ENCODE data around the gene ADAP1. TPM values are rescaled to one million over a fixed set of nuclear protein-coding genes. Genes with fewer than 3 reads are reported as not detected.

The ADAP1 gene
- total RNA-seq, 1 experiment from 2014 or later = 6.2 TPM

DNA sequence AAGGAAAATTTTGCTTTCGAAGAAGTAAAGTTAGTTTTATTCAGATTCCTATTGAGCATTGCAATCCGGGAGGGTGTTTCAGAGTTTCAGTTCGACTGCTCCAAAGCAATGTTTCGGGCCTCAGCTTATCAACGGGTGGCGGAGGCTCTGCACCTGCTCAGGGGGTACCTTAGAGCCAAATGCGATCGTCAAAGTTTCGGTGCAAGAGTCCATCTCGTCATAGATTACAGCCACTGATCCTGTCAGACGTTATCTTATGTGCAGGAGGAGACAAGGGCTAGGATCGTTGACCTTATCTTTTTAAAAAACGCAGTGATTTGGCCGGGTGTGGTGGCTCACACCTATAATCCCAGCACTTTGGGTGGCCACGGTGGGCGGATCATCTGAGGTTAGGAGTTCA is 24.7 kb upstream of the ADAP1 start:
- no peak overlapping the region for H3K27ac Mint-ChIP-seq

More for the DNA sequence above, 24.7 kb upstream of the ADAP1 start:
- Histone ChIP-seq H3K9me3 (ENCODE audit: control insufficient read depth, low read depth, low read length) (no peaks in the 10 kb centered on the region), H3K79me1 (ENCODE audit: insufficient read depth, low read depth, low read length, poor library complexity, severe bottlenecking) (no peaks in the 10 kb centered on the region), H4K20me1 (ENCODE audit: control insufficient read depth, insufficient read depth, insufficient read length) (no peaks in the 10 kb centered on the region), H2BK120ac (ENCODE audit: low read depth, low read length, poor library complexity, severe bottlenecking) (no peak overlapping the region), H3K27me3 (ENCODE audit: insufficient read depth, low read length) (no peaks in the 10 kb centered on the region), H4K8ac (replicated peaks; ENCODE audit: insufficient read length, low read depth, low read length) (no peak overlapping the region), H2BK5ac (ENCODE audit: insufficient read length, low read length) (no peak overlapping the region), H4K91ac (ENCODE audit: insufficient read length, low read depth, low read length) (no peak overlapping the region), H2BK12ac (ENCODE audit: insufficient read length, low read depth, low read length) (no peak overlapping the region), H3K56ac (ENCODE audit: insufficient read length, low read depth, low read length) (no peak overlapping the region), H3K79me2 (ENCODE audit: insufficient read depth, low read length) (peaks cover 2% of the 10 kb centered on the region; the same call in 1 of the 2 replicates), H3K14ac (ENCODE audit: insufficient read depth, low read length) (no peak overlapping the region), H3K4me2 (ENCODE audit: insufficient read depth, insufficient read length, low read length) (no peak overlapping the region), H3T11ph (ENCODE audit: low read length) (no peak overlapping the region), H3K27ac (ENCODE audit: insufficient read length, low read depth, low read length) (no peak overlapping the region), H3K18ac (ENCODE audit: insufficient read length, low read depth, low read length) (no peak overlapping the region), H3K23ac (ENCODE audit: insufficient read length, low read depth, low read length) (no peak overlapping the region), H3K9ac (ENCODE audit: extremely low read depth, insufficient read length, low read length) (no peak overlapping the region), H2AFZ (ENCODE audit: low read length) (no peak overlapping the region), H3K23me2 (ENCODE audit: insufficient read length, low read depth, low read length, poor library complexity, severe bottlenecking) (peaks cover 3% of the 10 kb centered on the region), H2AK5ac (ENCODE audit: insufficient read length, low read length) (no peak overlapping the region), H4K5ac (ENCODE audit: insufficient read length, low read depth, low read length) (no peak overlapping the region), H2BK20ac (ENCODE audit: low read depth, low read length, poor library complexity, severe bottlenecking) (no peak overlapping the region), H3K4ac (ENCODE audit: low read depth, low read length) (no peak overlapping the region), H3K4me1 (ENCODE audit: insufficient read depth, low read length) (no peaks in the 10 kb centered on the region), H2BK15ac (ENCODE audit: low read depth, low read length) (no peak overlapping the region)
- no peaks in the 10 kb centered on the region for H3K36me3 Mint-ChIP-seq (ENCODE audit: insufficient read depth in 1 of 3, low read depth in 3 of 3)
- H3K4me3 Mint-ChIP-seq = no peak overlapping the region
- H3K27me3 Mint-ChIP-seq (ENCODE audit: low read depth) = no peaks in the 10 kb centered on the region; the same call in 1 of the 2 replicates
- no peaks in the 10 kb centered on the region for H3K9me3 Mint-ChIP-seq
- no peak for DNase-seq
- WGBS (ENCODE audit: extremely low coverage, insufficient read length, low lambda C conversion rate) = no CpG with 5 or more reads among the region's 16 CpGs
- H3K4me1 Mint-ChIP-seq = peaks cover 5 to 19% of the 10 kb centered on the region in 2 experiments; a peak in 3 of 4 replicates
- TF ChIP-seq, protein P1, sequence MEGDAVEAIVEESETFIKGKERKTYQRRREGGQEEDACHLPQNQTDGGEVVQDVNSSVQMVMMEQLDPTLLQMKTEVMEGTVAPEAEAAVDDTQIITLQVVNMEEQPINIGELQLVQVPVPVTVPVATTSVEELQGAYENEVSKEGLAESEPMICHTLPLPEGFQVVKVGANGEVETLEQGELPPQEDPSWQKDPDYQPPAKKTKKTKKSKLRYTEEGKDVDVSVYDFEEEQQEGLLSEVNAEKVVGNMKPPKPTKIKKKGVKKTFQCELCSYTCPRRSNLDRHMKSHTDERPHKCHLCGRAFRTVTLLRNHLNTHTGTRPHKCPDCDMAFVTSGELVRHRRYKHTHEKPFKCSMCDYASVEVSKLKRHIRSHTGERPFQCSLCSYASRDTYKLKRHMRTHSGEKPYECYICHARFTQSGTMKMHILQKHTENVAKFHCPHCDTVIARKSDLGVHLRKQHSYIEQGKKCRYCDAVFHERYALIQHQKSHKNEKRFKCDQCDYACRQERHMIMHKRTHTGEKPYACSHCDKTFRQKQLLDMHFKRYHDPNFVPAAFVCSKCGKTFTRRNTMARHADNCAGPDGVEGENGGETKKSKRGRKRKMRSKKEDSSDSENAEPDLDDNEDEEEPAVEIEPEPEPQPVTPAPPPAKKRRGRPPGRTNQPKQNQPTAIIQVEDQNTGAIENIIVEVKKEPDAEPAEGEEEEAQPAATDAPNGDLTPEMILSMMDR (conservative IDR thresholded peaks at IDR 0.05) = no peak

All from H9 (cell line).